Liver (tissue), 9 donors: ENCODE results near the gene IGSF3. TPM values are rescaled to one million over a fixed set of nuclear protein-coding genes. Genes with fewer than 3 reads are reported as not detected.

ENCODE experiments used
- DNase-seq: peaks from one replicate; pipeline ENCODE4 v3.0.0-alpha.2; 2017; ENCODE audit warnings: low spot score
- H3K27ac ChIP-seq, 2 donors: one replicate each; pipeline ENCODE4 v1.7.0; 2013; ENCODE audit warnings: inconsistent platforms in 2 of 2, low read length in 2 of 2, control low read depth in 1 of 2, low read depth in 1 of 2, mild to moderate bottlenecking in 1 of 2
- H3K27me3 ChIP-seq, 4 donors: one replicate each; pipeline versions ENCODE4 v1.6.1 to v1.7.0; 2013; ENCODE audit warnings: low read length in 3 of 4, inconsistent platforms in 1 of 4, mild to moderate bottlenecking in 1 of 4, moderate library complexity in 1 of 4; ENCODE audit not compliant: control insufficient read depth in 4 of 4, insufficient read depth in 4 of 4
- H3K36me3 ChIP-seq, 4 donors: one replicate each; pipeline versions ENCODE4 v1.6.1 to v1.7.0; 2013; ENCODE audit warnings: low read length in 3 of 4, mild to moderate bottlenecking in 3 of 4, low read depth in 1 of 4, moderate library complexity in 1 of 4; ENCODE audit not compliant: control insufficient read depth in 4 of 4, insufficient read depth in 3 of 4
- H3K4me1 ChIP-seq, 4 donors: one replicate each; pipeline versions ENCODE4 v1.6.1 to v1.7.0; 2013; ENCODE audit warnings: low read length in 3 of 4, mild to moderate bottlenecking in 3 of 4, moderate library complexity in 1 of 4; ENCODE audit not compliant: control insufficient read depth in 4 of 4, insufficient read depth in 4 of 4
- H3K4me3 ChIP-seq, 3 donors: one replicate each; pipeline versions ENCODE4 v1.6.1 to v1.7.0; 2013; ENCODE audit warnings: low read length in 3 of 3, control low read depth in 1 of 3, low read depth in 1 of 3, mild to moderate bottlenecking in 1 of 3
- H3K9ac ChIP-seq, 2 donors: one replicate each; pipeline ENCODE4 v1.7.0; 2013; ENCODE audit warnings: low read length in 2 of 2, mild to moderate bottlenecking in 2 of 2, moderate library complexity in 2 of 2, control low read depth in 1 of 2, low read depth in 1 of 2
- H3K9me3 ChIP-seq, 4 donors: one replicate each; pipeline versions ENCODE4 v1.6.1 to v1.7.0; 2013; ENCODE audit warnings: low read length in 3 of 4; ENCODE audit not compliant: control insufficient read depth in 4 of 4
- EGR1 ChIP-seq, 2 donors: IDR thresholded peaks; 2 replicates each; pipeline ENCODE4 v1.6.1; 2016 to 2018; ENCODE audit warnings: antibody characterized with exemption in 2 of 2, low read depth in 2 of 2
- FOXA1 ChIP-seq: IDR thresholded peaks from 2 replicates; pipeline ENCODE4 v1.6.1; 2016; ENCODE audit warnings: antibody characterized with exemption
- FOXA2 ChIP-seq: IDR thresholded peaks from 2 replicates; pipeline ENCODE4 v1.6.1; 2016; ENCODE audit warnings: antibody characterized with exemption
- HNF4A ChIP-seq, 2 donors: conservative IDR thresholded peaks; 2 replicates each; pipeline ENCODE4 v1.6.1; 2016; ENCODE audit warnings: antibody characterized with exemption in 2 of 2, mild to moderate bottlenecking in 2 of 2
- HNF4G ChIP-seq: IDR thresholded peaks from 2 replicates; pipeline ENCODE4 v1.6.1; 2016; ENCODE audit warnings: antibody characterized with exemption
- JUND ChIP-seq, 2 donors: IDR thresholded peaks; 2 replicates each; pipeline ENCODE4 v1.6.1; 2016; ENCODE audit warnings: antibody characterized with exemption in 2 of 2
- NR2F2 ChIP-seq: IDR thresholded peaks from 2 replicates; pipeline ENCODE4 v1.6.1; 2016; ENCODE audit warnings: antibody characterized with exemption
- RAD21 ChIP-seq, 2 donors: IDR thresholded peaks; 2 replicates each; pipeline ENCODE4 v1.6.1; 2016; ENCODE audit warnings: antibody characterized with exemption in 2 of 2, mild to moderate bottlenecking in 2 of 2
- RXRA ChIP-seq, 2 donors: IDR thresholded peaks; 2 replicates each; pipeline ENCODE4 v1.6.1; 2017 to 2018; ENCODE audit warnings: antibody characterized with exemption in 2 of 2, mild to moderate bottlenecking in 1 of 2
- SP1 ChIP-seq: IDR thresholded peaks from 2 replicates; pipeline ENCODE4 v1.6.1; 2018; ENCODE audit warnings: antibody characterized with exemption, mild to moderate bottlenecking
- TAF1 ChIP-seq: conservative IDR thresholded peaks from 2 replicates; pipeline ENCODE4 v1.6.1; 2016; ENCODE audit warnings: antibody characterized with exemption, mild to moderate bottlenecking
- WGBS: extraction: QIAGEN DNeasy Blood & Tissue Kit; methylation state at CpG from one replicate; pipeline ENCODE4 v1.1.7; 2013; 5-methylcytosine and 5-hydroxymethylcytosine counted together
- polyA plus RNA-seq, 2 donors: library from polyadenylated mRNA; stranded (reverse) in 1 of 2; unstranded in 1 of 2; fragments of 200-250 nt in 1 of 2; fragments of >200 nt in 1 of 2; fragmentation: Nextera tagmentation in 1 of 2; extraction: Ambion mirVana in 1 of 2; gene quantifications; one replicate each; pipeline versions ENCODE4 v1.2.1 to v1.2.3, GENCODE V29; 2013 to 2015
- total RNA-seq, 2 donors: library from RNA; depleted of rRNA; stranded (reverse); fragments of >200 nt; gene quantifications; one replicate each; pipeline ENCODE4 v1.2.3, GENCODE V29; 2014
- TF ChIP-seq, protein P1 (sequence below): IDR thresholded peaks from 2 replicates; pipeline ENCODE4 v1.6.1; 2016; ENCODE audit warnings: antibody characterized with exemption, mild to moderate bottlenecking
- TF ChIP-seq, protein P2 (sequence below): IDR thresholded peaks from 2 replicates; pipeline ENCODE4 v1.6.1; 2016; ENCODE audit warnings: antibody characterized with exemption
- TF ChIP-seq, protein P3 (sequence below): IDR thresholded peaks from 2 replicates; pipeline ENCODE4 v1.6.1; 2016; ENCODE audit warnings: antibody characterized with exemption
- TF ChIP-seq, protein P4 (sequence below): fragments of 150-350 bp; IDR thresholded peaks from 2 replicates; pipeline ENCODE4 v1.5.1; 2017; ENCODE audit warnings: improper control_type of control experiment, low read depth, low read length; ENCODE audit not compliant: missing input control
- donor health status: healthy.
- donor health status: healthy.
- donor health status: healthy.
- donor health status: healthy.
- donor health status: healthy.

Gene IGSF3
- total and polyA plus RNA-seq, 4 donors, result 0.14 to 5.4 (median 0.68) TPM

DNA sequence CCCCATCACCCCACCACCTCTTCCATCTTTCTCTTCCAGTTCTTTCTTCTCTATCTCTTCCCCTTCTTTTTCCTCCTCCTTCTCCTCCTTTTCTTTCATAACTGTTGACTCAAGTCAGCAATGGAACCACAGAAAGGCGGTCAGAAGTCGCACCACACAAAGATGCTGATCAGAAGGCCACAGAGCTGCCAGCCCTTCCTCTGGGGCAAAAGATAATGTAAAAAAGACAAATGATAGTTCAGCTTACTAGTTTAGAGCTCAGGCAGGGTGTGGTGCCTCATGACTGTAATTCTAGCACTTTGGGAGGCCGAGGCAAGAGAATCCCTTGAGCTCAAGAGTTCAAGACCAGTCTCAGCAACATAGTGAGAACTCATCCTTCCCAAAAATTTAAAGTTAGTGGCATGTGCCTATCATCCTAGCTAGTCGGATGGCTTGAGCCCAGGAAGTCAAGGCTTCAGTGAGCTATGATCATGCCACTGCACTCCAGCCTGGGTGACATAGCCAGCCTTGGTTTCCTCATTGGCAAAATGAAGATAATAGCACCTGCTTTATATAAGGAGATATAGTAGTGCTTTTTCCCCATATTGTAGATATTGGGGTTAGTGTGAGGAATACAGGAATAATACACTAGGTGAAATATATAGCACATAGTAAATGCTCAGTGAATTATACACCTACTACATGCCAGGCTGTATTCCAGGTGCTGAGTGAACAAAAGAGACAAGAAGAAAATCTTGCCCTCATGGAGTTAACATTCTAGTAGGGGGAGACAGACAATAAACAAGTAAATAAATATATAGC lies 12.5 kb upstream of the IGSF3 start (continued):
- TF ChIP-seq, protein P1, sequence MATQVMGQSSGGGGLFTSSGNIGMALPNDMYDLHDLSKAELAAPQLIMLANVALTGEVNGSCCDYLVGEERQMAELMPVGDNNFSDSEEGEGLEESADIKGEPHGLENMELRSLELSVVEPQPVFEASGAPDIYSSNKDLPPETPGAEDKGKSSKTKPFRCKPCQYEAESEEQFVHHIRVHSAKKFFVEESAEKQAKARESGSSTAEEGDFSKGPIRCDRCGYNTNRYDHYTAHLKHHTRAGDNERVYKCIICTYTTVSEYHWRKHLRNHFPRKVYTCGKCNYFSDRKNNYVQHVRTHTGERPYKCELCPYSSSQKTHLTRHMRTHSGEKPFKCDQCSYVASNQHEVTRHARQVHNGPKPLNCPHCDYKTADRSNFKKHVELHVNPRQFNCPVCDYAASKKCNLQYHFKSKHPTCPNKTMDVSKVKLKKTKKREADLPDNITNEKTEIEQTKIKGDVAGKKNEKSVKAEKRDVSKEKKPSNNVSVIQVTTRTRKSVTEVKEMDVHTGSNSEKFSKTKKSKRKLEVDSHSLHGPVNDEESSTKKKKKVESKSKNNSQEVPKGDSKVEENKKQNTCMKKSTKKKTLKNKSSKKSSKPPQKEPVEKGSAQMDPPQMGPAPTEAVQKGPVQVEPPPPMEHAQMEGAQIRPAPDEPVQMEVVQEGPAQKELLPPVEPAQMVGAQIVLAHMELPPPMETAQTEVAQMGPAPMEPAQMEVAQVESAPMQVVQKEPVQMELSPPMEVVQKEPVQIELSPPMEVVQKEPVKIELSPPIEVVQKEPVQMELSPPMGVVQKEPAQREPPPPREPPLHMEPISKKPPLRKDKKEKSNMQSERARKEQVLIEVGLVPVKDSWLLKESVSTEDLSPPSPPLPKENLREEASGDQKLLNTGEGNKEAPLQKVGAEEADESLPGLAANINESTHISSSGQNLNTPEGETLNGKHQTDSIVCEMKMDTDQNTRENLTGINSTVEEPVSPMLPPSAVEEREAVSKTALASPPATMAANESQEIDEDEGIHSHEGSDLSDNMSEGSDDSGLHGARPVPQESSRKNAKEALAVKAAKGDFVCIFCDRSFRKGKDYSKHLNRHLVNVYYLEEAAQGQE, result no peak

DNA sequence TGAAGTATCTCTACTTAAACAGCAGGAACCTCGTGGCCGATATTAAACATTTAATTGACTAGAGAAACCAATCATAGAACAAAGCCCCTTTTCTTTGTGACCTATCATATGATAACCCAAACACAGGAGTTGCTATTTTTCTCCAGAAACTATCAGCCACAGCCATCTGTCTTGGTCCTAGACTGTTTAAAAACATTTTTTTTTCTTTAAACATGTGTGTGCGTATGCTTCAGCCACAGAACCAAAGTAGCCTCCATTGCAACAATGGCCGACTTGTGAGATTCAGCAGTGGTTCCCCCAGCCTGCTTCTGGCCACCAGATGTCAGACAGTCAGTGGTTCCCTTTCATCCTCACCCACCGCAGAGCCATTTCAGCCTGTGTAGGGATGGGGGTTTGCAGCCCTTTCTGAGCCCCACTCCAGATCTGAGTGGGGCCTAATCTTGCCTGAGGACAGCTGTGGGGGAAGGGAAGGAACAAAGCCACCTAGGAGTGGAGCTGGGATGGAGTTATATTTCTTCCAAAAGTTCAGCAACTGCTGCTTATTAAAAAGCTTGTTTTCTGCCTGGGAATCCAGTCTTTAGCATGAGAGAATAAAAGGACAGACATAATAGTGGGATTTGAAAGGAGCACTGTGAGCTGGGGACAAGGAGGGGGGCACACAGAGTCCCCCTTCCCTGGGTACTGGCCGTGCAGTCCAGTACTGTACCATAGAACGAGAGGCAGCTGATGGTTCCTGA lies 11.7 kb upstream of the IGSF3 start:
- Histone ChIP-seq H3K9me3 (no peaks in the 10 kb centered on the region), H3K36me3 (no peaks in the 10 kb centered on the region), H3K4me3 (no peak overlapping the region), H3K27ac (no peak overlapping the region), H3K27me3 (no peaks in the 10 kb centered on the region), H3K9ac (no peak overlapping the region), H3K4me1 (no peaks in the 10 kb centered on the region)
- 81% methylated on average over 7 of the region's 7 CpGs for WGBS
- TF ChIP-seq TAF1, result no peak
- TF ChIP-seq, protein P2, sequence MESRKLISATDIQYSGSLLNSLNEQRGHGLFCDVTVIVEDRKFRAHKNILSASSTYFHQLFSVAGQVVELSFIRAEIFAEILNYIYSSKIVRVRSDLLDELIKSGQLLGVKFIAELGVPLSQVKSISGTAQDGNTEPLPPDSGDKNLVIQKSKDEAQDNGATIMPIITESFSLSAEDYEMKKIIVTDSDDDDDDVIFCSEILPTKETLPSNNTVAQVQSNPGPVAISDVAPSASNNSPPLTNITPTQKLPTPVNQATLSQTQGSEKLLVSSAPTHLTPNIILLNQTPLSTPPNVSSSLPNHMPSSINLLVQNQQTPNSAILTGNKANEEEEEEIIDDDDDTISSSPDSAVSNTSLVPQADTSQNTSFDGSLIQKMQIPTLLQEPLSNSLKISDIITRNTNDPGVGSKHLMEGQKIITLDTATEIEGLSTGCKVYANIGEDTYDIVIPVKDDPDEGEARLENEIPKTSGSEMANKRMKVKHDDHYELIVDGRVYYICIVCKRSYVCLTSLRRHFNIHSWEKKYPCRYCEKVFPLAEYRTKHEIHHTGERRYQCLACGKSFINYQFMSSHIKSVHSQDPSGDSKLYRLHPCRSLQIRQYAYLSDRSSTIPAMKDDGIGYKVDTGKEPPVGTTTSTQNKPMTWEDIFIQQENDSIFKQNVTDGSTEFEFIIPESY, result no peak
- no peak for TF ChIP-seq HNF4G
- no peak for TF ChIP-seq RAD21 (IDR thresholded peaks at IDR 0.05)
- no peak for TF ChIP-seq JUND (IDR thresholded peaks at IDR 0.05)
- no peak for TF ChIP-seq RXRA (IDR thresholded peaks at IDR 0.05)
- no peak for TF ChIP-seq NR2F2
- TF ChIP-seq, protein P1, result no peak
- TF ChIP-seq EGR1 (IDR thresholded peaks at IDR 0.05; ENCODE audit: low read depth in 2 of 2), result no peak
- no peak for TF ChIP-seq HNF4A (conservative IDR thresholded peaks at IDR 0.05)
- no peak for TF ChIP-seq SP1
- TF ChIP-seq, protein P3, sequence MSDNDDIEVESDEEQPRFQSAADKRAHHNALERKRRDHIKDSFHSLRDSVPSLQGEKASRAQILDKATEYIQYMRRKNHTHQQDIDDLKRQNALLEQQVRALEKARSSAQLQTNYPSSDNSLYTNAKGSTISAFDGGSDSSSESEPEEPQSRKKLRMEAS, result no peak
- no peak for TF ChIP-seq FOXA1
- TF ChIP-seq, protein P4, sequence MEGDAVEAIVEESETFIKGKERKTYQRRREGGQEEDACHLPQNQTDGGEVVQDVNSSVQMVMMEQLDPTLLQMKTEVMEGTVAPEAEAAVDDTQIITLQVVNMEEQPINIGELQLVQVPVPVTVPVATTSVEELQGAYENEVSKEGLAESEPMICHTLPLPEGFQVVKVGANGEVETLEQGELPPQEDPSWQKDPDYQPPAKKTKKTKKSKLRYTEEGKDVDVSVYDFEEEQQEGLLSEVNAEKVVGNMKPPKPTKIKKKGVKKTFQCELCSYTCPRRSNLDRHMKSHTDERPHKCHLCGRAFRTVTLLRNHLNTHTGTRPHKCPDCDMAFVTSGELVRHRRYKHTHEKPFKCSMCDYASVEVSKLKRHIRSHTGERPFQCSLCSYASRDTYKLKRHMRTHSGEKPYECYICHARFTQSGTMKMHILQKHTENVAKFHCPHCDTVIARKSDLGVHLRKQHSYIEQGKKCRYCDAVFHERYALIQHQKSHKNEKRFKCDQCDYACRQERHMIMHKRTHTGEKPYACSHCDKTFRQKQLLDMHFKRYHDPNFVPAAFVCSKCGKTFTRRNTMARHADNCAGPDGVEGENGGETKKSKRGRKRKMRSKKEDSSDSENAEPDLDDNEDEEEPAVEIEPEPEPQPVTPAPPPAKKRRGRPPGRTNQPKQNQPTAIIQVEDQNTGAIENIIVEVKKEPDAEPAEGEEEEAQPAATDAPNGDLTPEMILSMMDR, result no peak
- no peak for TF ChIP-seq FOXA2
- DNase-seq, result no peak
